ENCODE results near the gene DPP10.

DPP10 gene

DNA sequence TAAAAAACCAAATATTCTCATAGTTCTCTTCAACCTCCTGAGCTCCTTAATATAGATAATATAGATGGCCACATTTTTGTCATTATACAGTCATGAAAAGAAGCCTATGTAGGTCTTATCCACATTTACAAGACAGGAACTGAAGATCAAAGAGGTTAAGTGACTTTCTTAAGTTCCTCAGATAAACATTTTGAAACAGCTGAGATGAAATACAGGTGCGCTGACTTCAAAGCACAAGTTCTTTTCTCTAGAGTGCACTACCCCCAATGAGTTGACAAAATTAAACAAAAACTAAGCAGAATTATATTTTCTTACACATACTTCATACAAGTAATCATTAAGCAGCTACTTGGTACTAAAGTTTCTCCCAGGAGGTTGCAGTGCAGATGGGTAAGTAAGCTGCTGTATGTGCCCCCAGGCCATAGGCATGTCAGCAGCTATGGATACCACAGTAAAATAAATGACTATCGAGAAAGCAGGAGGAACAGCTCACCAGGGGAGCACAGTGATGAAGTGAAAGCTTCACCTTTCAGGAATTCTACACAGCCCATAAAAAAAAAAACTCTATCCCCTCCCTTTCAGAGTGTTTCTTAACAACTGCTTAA, 199.8 kb downstream of the DPP10 start:
- H3K9me3 Mint-ChIP-seq: no peaks in the 10 kb centered on the region
- DNase-seq (ENCODE audit: low spot score in 2 of 2): no peak
- no peak overlapping the region for H3K4me3 Mint-ChIP-seq
- no peak overlapping the region for H3K27ac Mint-ChIP-seq (ENCODE audit: low read depth)
- ATAC-seq (replicated peaks; ENCODE audit: extremely low read depth, poor library complexity, severe bottlenecking): no peak
- no peaks in the 10 kb centered on the region for H3K27me3 Mint-ChIP-seq
- no peaks in the 10 kb centered on the region for H3K4me1 Mint-ChIP-seq
- no peaks in the 10 kb centered on the region for H3K36me3 Mint-ChIP-seq (ENCODE audit: insufficient read depth)

GRCh38 chr2:114642988-114643553, 200.6 kb downstream of the DPP10 start:
- H3K36me3 Mint-ChIP-seq (ENCODE audit: insufficient read depth): no peaks in the 10 kb centered on the region
- H3K4me1 Mint-ChIP-seq: no peaks in the 10 kb centered on the region
- no peak for ATAC-seq (replicated peaks; ENCODE audit: extremely low read depth, poor library complexity, severe bottlenecking)
- no peaks in the 10 kb centered on the region for H3K9me3 Mint-ChIP-seq
- H3K27ac Mint-ChIP-seq (ENCODE audit: low read depth): no peak overlapping the region
- H3K4me3 Mint-ChIP-seq: no peak overlapping the region
- H3K27me3 Mint-ChIP-seq: no peaks in the 10 kb centered on the region
- DNase-seq (ENCODE audit: low spot score in 2 of 2): no peak

DNA sequence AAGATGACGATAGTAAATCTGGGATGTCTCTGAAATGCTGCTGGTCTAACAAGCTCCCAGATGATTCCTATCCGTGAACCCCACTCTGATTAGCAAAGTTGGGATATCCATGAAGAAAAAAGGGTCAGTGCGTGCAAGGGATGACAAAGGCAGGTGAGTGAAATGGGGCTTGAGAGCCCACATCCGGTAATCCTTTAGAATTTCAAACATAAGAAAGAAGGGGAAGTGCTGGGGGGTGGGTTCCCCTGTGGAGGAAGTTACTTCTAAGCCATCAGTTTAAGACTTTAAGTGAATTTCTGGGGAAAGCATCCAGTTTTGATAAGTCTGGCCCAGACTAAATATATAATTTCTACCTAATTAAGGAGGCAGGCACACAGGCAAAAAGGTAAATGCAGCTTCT, 209.5 kb downstream of the DPP10 start:
- no peak for ATAC-seq (replicated peaks; ENCODE audit: extremely low read depth, poor library complexity, severe bottlenecking)
- Mint-ChIP-seq H3K4me3 (no peak overlapping the region), H3K27ac (ENCODE audit: low read depth) (no peak overlapping the region), H3K4me1 (no peaks in the 10 kb centered on the region), H3K27me3 (no peaks in the 10 kb centered on the region), H3K36me3 (ENCODE audit: insufficient read depth) (no peaks in the 10 kb centered on the region), H3K9me3 (peaks cover 5% of the 10 kb centered on the region)
- no peak for DNase-seq (ENCODE audit: low spot score in 2 of 2)

- H3K4me1 Mint-ChIP-seq: no peaks in the 10 kb centered on the region
- ATAC-seq (replicated peaks; ENCODE audit: extremely low read depth, poor library complexity, severe bottlenecking): no peak
- peaks cover 22% of the 10 kb centered on the region for H3K27me3 Mint-ChIP-seq
- peaks cover 5% of the 10 kb centered on the region for H3K9me3 Mint-ChIP-seq
- no peak overlapping the region for H3K27ac Mint-ChIP-seq (ENCODE audit: low read depth)
- H3K36me3 Mint-ChIP-seq (ENCODE audit: insufficient read depth): no peaks in the 10 kb centered on the region
- H3K4me3 Mint-ChIP-seq: no peak overlapping the region
- no peak for DNase-seq (ENCODE audit: low spot score in 2 of 2)
Observed at GRCh38 chr2:114659880-114660279, 217.4 kb downstream of the DPP10 start.

DNA sequence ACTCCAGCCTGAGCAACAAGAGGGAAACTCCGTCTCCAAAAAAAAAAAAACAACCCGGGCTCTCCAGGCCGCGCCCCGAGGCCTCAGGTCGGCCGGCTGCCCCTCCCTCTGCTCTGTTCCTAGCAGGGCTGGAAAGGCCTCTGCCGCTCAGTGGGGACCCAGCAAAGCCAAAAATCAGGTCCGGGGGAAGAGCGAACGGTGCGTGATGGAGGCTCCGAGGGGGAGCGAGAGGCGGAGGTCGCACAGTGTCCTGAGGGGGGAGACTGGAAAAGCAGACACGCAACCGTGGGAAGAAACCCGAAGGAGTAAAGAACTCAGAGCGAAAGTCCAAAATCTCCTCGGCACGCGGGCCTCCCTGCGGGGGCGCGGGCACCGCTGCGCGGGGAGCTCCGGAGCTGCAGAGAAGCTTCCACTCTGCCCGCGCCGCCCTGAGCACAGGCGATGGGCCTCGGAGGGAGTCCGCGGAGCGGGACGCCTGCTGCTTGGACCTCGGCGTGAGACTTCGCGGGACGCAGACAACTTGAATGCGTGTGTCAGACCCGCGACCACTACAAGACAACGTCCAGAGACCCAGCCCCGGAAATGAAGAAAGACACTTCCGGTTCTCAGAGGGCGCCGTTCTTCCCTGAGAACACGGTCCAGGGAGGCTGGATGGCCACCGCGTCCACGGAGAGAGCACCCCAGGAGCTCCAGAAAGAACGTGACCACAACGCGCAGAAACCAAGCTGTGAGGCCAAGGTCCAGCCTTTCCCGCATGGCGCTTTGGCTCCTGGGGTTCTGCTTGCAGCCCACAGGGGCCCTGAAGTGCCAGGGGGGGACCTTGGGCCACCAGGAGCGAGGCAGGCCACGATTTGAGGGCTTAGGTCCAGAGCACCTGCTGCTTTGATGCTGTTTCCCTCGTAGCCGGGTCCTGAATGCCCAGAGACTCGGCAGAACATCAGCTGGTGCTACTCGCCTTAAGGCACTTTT, 219.8 kb downstream of the DPP10 start:
- H3K9me3 Mint-ChIP-seq: peaks cover 5% of the 10 kb centered on the region
- no peaks in the 10 kb centered on the region for H3K4me1 Mint-ChIP-seq
- H3K4me3 Mint-ChIP-seq: peak overlapping the region; percentile 21
- DNase-seq (ENCODE audit: low spot score in 2 of 2): no peak
- ATAC-seq (replicated peaks; ENCODE audit: extremely low read depth, poor library complexity, severe bottlenecking): no peak
- no peaks in the 10 kb centered on the region for H3K36me3 Mint-ChIP-seq (ENCODE audit: insufficient read depth)
- peaks cover 22% of the 10 kb centered on the region for H3K27me3 Mint-ChIP-seq
- H3K27ac Mint-ChIP-seq (ENCODE audit: low read depth): no peak overlapping the region

DNA sequence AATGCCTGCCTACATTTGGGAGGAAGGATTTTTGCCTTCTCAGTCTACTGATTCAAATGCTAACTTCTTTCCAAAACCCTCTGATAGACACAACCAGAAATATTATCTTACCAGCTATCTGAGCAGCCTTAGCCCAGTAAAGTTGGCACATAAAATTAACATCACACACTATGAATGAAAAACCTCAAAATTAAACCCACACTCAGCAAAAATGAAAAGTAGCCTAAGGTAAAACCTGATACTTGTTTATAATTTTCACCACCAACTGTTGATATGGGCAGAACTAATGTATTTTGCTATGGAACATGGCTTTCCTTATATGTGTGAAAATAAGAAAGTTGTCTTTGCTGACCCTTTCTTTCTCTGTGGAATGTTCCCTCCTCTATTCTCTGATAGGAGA, 226.0 kb downstream of the DPP10 start:
- H3K27me3 Mint-ChIP-seq: no peaks in the 10 kb centered on the region
- no peak overlapping the region for H3K27ac Mint-ChIP-seq (ENCODE audit: low read depth)
- H3K4me1 Mint-ChIP-seq: no peaks in the 10 kb centered on the region
- ATAC-seq (replicated peaks; ENCODE audit: extremely low read depth, poor library complexity, severe bottlenecking): no peak
- H3K36me3 Mint-ChIP-seq (ENCODE audit: insufficient read depth): no peaks in the 10 kb centered on the region
- no peaks in the 10 kb centered on the region for H3K9me3 Mint-ChIP-seq
- H3K4me3 Mint-ChIP-seq: no peak overlapping the region
- DNase-seq (ENCODE audit: low spot score in 2 of 2): no peak

DNA sequence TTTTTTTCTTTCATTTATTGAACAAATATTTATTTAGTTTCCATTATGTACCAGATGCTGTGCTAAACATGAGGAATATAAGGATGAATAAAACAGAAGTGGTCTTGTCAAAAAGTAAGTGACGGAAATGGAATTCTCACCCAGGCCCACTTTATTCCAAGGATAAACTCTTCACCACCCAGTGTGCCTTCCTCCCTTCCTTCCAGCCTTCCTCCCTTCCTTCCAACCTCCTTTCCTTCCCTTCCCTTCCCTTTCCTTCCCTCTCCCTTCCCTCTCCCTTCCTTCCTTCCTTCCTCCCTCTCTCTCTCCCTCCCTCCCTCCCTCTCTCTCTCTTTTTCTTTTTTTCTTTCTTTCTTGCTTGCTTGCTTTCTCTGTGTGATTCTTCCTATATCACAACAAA, 240.8 kb downstream of the DPP10 start:
- Mint-ChIP-seq H3K36me3 (ENCODE audit: insufficient read depth) (no peaks in the 10 kb centered on the region), H3K27ac (ENCODE audit: low read depth) (no peak overlapping the region), H3K9me3 (peaks cover 11% of the 10 kb centered on the region), H3K27me3 (no peaks in the 10 kb centered on the region), H3K4me3 (no peak overlapping the region), H3K4me1 (no peaks in the 10 kb centered on the region)
- DNase-seq (ENCODE audit: low spot score in 2 of 2): no peak
- ATAC-seq (replicated peaks; ENCODE audit: extremely low read depth, poor library complexity, severe bottlenecking): no peak

- ATAC-seq (replicated peaks; ENCODE audit: extremely low read depth, poor library complexity, severe bottlenecking) (no peak), DNase-seq (ENCODE audit: low spot score in 2 of 2) (no peak)
- Mint-ChIP-seq H3K4me3 (no peak overlapping the region), H3K9me3 (peaks cover 15% of the 10 kb centered on the region), H3K4me1 (no peaks in the 10 kb centered on the region), H3K27ac (ENCODE audit: low read depth) (no peak overlapping the region), H3K27me3 (no peaks in the 10 kb centered on the region), H3K36me3 (ENCODE audit: insufficient read depth) (no peaks in the 10 kb centered on the region)
Observed at GRCh38 chr2:114684403-114684802, 242.0 kb downstream of the DPP10 start.

GRCh38 chr2:114685102-114685501, 242.7 kb downstream of the DPP10 start:
- Mint-ChIP-seq H3K27ac (ENCODE audit: low read depth) (no peak overlapping the region), H3K4me1 (no peaks in the 10 kb centered on the region), H3K27me3 (no peaks in the 10 kb centered on the region), H3K36me3 (ENCODE audit: insufficient read depth) (no peaks in the 10 kb centered on the region), H3K9me3 (peaks cover 15% of the 10 kb centered on the region), H3K4me3 (no peak overlapping the region)
- DNase-seq (ENCODE audit: low spot score in 2 of 2) (no peak), ATAC-seq (replicated peaks; ENCODE audit: extremely low read depth, poor library complexity, severe bottlenecking) (no peak)

GRCh38 chr2:114688241-114688640, 245.8 kb downstream of the DPP10 start:
- Mint-ChIP-seq H3K4me1 (no peaks in the 10 kb centered on the region), H3K36me3 (ENCODE audit: insufficient read depth) (no peaks in the 10 kb centered on the region)

GRCh38 chr2:114698520-114698919, 256.1 kb downstream of the DPP10 start:
- H3K4me1 Mint-ChIP-seq: no peaks in the 10 kb centered on the region
- no peak overlapping the region for H3K27ac Mint-ChIP-seq (ENCODE audit: low read depth)
- H3K9me3 Mint-ChIP-seq: peaks cover 5% of the 10 kb centered on the region
- H3K36me3 Mint-ChIP-seq (ENCODE audit: insufficient read depth): no peaks in the 10 kb centered on the region
- no peak overlapping the region for H3K4me3 Mint-ChIP-seq
- no peaks in the 10 kb centered on the region for H3K27me3 Mint-ChIP-seq
- ATAC-seq (replicated peaks; ENCODE audit: extremely low read depth, poor library complexity, severe bottlenecking): no peak
- no peak for DNase-seq (ENCODE audit: low spot score in 2 of 2)

More at GRCh38 chr2:114688241-114688640, 245.8 kb downstream of the DPP10 start:
- H3K4me3 Mint-ChIP-seq: no peak overlapping the region
- DNase-seq (ENCODE audit: low spot score in 2 of 2): no peak
- no peak for ATAC-seq (replicated peaks; ENCODE audit: extremely low read depth, poor library complexity, severe bottlenecking)
- peaks cover 24% of the 10 kb centered on the region for H3K9me3 Mint-ChIP-seq
- no peak overlapping the region for H3K27ac Mint-ChIP-seq (ENCODE audit: low read depth)
- H3K27me3 Mint-ChIP-seq: no peaks in the 10 kb centered on the region

DNA sequence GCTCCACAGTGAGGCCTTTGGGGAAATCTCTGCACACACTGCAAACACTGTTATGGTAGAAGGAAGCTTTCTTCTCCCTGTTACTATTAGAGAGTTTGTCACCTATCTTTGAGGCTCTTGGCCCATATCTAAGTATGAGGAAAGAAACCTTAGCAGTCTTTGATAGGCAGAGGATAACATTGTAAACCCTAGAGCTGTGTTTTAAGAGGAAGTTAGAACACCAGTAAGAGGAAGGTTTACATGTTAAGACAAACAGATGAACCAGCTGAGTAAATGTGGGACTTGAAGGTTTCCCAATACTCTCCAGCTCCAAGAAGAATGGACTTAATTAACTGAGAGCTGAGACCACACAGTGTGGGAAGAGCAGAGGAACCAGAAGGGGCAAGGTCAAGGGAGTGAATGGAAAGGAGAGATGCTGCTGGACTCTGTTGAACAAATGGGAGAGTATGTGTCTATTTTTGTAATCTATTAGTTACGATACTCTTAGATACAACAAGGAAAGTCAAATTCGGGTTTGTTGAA, 257.0 kb downstream of the DPP10 start:
- no peak for DNase-seq (ENCODE audit: low spot score in 2 of 2)
- H3K27ac Mint-ChIP-seq (ENCODE audit: low read depth): no peak overlapping the region
- H3K4me3 Mint-ChIP-seq: no peak overlapping the region
- peaks cover 9% of the 10 kb centered on the region for H3K9me3 Mint-ChIP-seq
- H3K36me3 Mint-ChIP-seq (ENCODE audit: insufficient read depth): no peaks in the 10 kb centered on the region
- no peaks in the 10 kb centered on the region for H3K4me1 Mint-ChIP-seq
- no peak for ATAC-seq (replicated peaks; ENCODE audit: extremely low read depth, poor library complexity, severe bottlenecking)
- H3K27me3 Mint-ChIP-seq: no peaks in the 10 kb centered on the region
